DMS53 treated with DMSO at 0.1 percent for 48 hours (cell line): ENCODE results near the gene UXT.
"Not testable (repeated sequence)": the region's sequence is repeated elsewhere in the genome, so short reads cannot be mapped to it uniquely, and the experiment has no call there.

Experiments used
- DNase-seq: peaks from one replicate; lab custom pipeline; 2025; ENCODE audit not compliant: unreplicated experiment; lab: John Stamatoyannopoulos, UW

Gene UXT

DNA sequence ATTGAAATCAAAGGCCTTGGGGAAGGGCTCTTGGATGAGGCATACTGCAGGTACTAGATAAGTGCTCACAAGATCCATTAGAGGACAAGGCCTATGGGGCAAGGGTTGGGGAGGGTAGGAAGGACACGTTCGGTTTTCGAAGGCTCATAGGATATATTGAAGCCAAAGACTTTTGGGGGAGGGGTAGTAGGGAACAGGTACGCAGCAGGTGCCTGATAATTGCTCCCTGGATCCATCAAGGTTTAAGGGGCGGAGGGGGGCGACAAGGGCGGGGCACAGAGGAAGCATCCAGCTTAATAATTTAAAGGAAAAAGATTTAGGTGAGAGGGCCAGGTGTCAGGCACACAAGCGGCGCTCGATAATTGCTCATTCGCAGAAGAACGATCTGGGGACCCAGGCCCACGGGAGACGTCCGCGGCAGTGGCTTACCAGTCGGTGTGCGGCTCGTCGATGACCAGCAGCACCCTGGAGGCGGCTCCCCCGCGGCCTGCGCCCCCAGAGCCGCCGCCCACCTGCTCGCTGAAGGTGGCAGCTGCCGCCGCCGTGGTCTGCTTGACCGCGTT lies 40.0 kb downstream of the UXT start:
- no peak for DNase-seq

DNA sequence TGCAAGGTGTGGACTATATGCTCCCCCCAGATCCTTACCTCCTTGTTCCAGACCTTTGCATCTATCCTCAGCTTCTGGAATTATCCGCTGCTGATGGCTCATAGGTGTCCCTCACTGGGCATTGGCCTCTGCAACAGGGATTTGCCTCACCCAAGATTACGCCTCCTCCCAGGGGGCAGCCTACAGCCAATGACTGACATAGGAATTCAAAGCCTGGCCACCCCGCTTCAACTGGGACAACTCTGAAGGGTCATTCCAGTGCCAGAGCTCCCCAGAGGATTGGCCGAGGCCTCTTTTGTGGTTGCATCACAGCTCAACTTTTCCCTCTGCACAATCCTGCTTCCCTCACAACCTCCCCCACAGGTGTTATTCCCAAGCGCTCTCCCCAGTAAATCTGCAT lies 44.4 kb downstream of the UXT start:
- no peak for DNase-seq

DNA sequence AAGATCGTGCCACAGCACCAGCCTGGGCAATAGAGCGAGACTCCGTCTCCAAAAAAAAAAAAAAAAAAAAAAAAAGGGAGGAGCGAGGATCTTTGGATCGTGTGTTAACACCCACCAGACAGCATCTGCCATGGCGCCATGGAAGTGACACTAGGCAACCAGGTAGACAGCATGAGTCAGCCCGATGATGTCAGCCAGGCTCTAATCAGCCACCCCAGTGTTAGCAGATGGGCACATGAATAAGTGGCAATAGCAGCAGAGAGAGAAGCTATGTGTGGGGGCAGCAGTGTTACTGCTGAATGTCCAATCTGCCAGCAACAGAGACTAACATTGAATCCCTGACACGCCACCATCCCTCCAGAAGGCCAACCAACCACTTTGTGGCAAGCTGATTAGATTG lies 45.9 kb downstream of the UXT start:
- no peak for DNase-seq

DNA sequence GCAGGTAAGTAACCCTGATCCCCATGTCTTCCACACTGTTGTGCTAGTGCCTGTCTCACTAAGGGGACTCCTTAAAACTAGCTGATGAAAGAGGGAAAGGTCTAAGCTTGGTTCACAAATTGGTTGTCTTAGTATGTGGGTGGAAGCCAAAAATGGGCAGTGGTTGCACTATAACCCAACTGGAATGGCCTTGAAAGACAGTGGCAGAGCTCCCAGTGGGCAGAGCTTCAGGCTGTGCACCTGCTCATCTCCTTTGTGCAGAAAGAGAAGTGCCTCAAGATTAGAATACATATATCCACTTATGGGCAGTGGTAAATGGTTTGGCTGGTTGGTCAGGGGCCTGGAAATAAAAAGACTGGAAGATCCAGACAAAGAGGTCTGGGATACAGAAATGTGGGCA lies 46.6 kb downstream of the UXT start:
- DNase-seq, result no peak

DNA sequence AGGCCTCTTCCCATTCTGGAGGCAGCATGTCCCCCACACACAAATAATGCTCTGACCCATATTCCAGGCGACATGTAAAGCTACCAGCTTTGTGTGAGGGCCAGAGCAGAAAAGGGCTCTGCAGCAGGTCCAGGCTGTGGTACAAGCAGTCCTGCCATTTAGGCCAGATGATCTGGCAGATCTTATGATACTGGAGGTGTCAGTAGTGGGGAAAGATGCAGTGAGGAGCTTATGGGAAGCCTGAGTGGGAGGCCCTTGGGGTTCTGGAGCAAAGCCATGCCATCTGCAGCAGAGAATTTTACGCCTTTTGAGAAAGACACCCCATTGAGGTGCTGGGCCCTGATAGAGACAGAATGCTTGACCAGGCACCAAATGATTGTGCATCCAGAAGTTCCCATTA lies 47.1 kb downstream of the UXT start:
- DNase-seq, result no peak

DNA sequence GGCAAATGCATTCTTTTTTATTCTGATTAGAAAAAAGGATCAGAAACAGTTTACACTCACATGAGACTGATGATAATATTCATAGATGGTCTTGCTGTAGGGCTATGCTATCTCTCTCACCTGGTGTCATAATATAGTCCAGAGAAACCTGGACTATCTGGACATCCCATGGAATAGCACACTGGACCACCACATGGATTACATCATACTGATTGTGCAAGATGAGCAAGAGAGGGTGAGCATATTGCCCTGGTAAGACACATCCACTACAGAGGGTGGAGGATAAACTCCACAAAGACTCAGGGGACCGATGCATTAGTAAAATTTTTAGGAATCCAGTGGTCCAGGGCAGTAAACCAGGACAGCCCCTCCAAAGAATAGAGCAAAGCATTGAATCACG lies 47.5 kb downstream of the UXT start:
- no peak for DNase-seq

DNA sequence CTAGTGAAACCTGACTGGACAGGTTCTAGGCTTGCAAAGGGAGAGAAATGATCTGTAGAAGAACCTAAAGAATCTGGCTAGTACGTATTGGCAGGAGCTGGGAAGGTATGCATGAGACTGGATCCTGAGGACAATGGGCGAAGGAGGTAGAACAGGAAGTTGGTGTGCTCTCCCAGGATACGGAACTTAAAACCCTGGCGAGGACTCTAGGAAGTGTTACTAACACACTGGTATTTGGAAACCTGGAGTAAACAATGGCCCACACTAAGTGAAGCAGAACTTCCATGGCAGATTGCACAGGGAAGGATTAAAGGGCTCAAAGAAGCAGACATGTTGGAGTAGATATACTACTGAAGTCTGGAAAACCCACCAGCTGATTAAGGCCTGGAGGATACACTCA lies 48.5 kb downstream of the UXT start:
- DNase-seq, result no peak

DNA sequence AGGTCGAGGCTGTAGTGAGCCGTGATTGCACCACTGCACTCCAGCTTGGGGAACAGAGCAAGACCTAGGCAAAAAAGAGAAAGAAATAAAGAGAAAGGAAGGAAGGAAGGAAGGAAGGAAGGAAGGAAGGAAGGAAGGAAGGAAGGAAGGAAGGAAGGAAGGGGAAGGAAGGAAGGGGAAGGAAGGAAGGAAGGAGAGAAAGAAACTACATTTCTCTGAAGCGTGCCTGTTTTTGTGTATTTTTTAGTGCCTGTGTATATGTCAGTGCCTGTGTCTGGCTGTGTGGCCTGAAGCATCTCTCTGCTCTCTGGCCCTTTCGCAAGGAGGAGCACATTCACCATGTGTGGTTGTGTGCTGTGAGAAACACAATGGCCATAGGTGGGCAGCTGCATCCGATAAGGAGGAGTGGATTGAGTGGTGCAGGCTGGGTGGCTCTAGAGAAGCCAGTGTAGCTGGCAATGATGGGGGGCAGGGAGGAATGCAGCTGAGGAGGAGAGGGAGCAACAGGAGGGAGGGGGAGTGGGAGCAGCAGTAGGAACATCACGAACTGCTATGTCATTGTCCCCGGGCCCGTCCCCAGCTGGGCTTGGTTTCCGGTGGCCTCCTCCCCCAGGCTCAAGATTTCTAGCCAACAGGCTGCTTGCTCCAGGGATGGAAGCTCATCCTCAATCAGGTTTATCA lies 50.7 kb downstream of the UXT start:
- no peak for DNase-seq

DNA sequence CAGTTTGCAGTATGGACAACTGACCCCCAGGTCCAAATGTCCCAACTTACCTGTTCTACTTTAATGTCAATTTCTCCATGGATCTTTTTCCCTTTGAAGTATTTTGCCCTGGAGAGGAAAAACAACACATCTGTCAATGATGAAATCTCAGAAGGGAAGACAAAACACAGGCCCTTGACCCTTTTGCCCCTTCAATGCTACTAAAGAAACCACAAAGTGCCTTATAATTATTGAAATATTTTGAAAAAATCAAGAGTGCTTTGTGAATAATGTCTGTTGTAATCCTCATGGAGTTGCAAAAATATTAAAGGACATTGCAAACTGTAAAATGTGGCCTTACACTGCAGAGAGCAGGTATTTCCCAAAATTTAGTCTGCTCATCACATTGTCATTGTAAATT lies 51.9 kb downstream of the UXT start:
- no peak for DNase-seq

DNA sequence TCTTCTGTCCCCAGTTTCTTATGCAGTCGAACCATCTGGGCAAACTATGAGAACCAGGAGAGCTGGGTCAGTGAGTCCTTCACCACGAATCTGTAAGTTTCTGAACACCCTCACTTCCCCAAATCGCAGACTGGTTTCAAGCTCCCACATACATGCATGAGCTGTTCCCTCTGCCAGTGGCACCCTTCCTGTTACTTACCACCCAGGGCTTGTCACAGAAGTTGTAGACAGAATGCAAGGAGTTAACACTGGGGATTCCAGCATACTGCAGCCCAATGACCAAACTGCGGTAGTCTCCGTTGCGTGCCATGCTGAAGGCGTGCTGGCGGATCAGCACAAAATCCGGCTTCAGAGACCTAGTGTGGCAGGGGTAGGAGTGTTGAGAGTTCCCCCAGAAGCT lies 54.0 kb downstream of the UXT start:
- no peak for DNase-seq

DNA sequence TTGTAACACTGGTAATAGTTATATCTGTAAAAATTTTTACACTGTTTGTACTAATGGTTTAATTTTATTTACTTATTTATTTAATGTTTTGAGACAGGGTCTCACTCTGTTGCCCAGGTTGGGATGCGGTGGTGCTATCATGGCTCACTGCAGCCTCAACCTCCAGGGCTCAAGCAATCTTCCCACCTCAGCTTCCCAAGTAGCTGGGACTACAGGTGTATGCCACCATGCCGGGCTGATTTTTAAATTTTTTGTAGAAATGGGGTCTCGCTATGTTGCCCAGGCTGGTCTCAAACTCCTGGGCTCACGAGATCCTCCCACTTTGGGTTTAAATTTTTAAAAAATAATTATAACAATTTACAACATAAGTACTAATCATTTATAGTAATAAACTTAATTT lies 55.9 kb downstream of the UXT start:
- not testable (repeated sequence) for DNase-seq
